IMR-90 (cell line): ENCODE data around the gene CFAP43. TPM values are rescaled to one million over a fixed set of nuclear protein-coding genes. Genes with fewer than 3 reads are reported as not detected.

Source experiments
- ATAC-seq: fragments of 200-7000 bp; cut with Tn5 transposase; 2 replicates; pipeline ENCODE4 v1.9.1; 2020; ENCODE audit warnings: low read depth, mild to moderate bottlenecking, moderate library complexity
- BruUV-seq: library from RNA; stranded (reverse); fragments of 400-500 nt; replicated peaks from 2 replicates; lab custom pipeline; 2021; lab: Mats Ljungman, UMichigan
- CTCF ChIA-PET: fragments of 300-600 bp; formaldehyde crosslinking; extraction: SDS; loops from one replicate; lab custom pipeline; 2021; ENCODE audit warnings: antibody characterized with exemption; lab: Yijun Ruan, JAX
- POLR2A ChIA-PET: fragments of 300-600 bp; sonication (Branson Sonifier 250); formaldehyde crosslinking; loops from one replicate; lab custom pipeline; 2022; ENCODE audit warnings: antibody characterized with exemption; ENCODE audit not compliant: unreplicated experiment; lab: Charles Lee
- DNase-seq: peaks from one replicate; pipeline ENCODE4 v3.0.0; 2013
- H2AFZ ChIP-seq: replicated peaks from 2 replicates; pipeline ENCODE3; 2013; ENCODE audit warnings: low read length, mild to moderate bottlenecking; ENCODE audit not compliant: poor library complexity
- H2AK5ac ChIP-seq: 2 replicates; pipeline ENCODE4 v1.6.1; 2013; ENCODE audit warnings: low read depth, low read length, inconsistent platforms
- H2AK9ac ChIP-seq: replicated peaks from 2 replicates; pipeline ENCODE3; 2013; ENCODE audit warnings: mild to moderate bottlenecking, low read depth, low read length, moderate library complexity; ENCODE audit not compliant: poor library complexity
- H2BK120ac ChIP-seq: 2 replicates; pipeline ENCODE4 v1.6.1; 2013; ENCODE audit warnings: low read depth, low read length, inconsistent platforms
- H2BK15ac ChIP-seq: 3 replicates; pipeline ENCODE4 v1.6.1; 2013; ENCODE audit warnings: low read depth, low read length, inconsistent platforms
- H2BK20ac ChIP-seq: 2 replicates; pipeline ENCODE4 v1.6.1; 2013; ENCODE audit warnings: low read depth, mild to moderate bottlenecking, inconsistent platforms, low read length, moderate library complexity
- H2BK5ac ChIP-seq: 2 replicates; pipeline ENCODE4 v1.6.1; 2013; ENCODE audit warnings: mild to moderate bottlenecking, low read depth, low read length, inconsistent platforms; ENCODE audit not compliant: poor library complexity, severe bottlenecking
- H3K14ac ChIP-seq: replicated peaks from 2 replicates; pipeline ENCODE4 v1.6.1; 2013; ENCODE audit warnings: low read depth, low read length, inconsistent platforms
- H3K18ac ChIP-seq: 2 replicates; pipeline ENCODE4 v1.6.1; 2013; ENCODE audit warnings: low read depth, low read length, control low read depth
- H3K23ac ChIP-seq: 2 replicates; pipeline ENCODE4 v1.6.1; 2013; ENCODE audit warnings: low read depth, low read length, inconsistent platforms
- H3K27ac ChIP-seq: 2 replicates; pipeline ENCODE4 v1.5.1; 2013; ENCODE audit warnings: mild to moderate bottlenecking, control low read depth, low read length; ENCODE audit not compliant: insufficient read depth
- H3K27me3 ChIP-seq: 2 replicates; pipeline ENCODE4 v1.6.1; 2013; ENCODE audit warnings: low read length; ENCODE audit not compliant: control insufficient read depth, insufficient read depth
- H3K36me3 ChIP-seq: 2 replicates; pipeline ENCODE4 v1.6.1; 2013; ENCODE audit warnings: low read length, mixed read lengths; ENCODE audit not compliant: control insufficient read depth, insufficient read depth
- H3K4ac ChIP-seq: 2 replicates; pipeline ENCODE4 v1.6.1; 2013; ENCODE audit warnings: low read depth, low read length, inconsistent platforms
- H3K4me1 ChIP-seq: 2 replicates; pipeline ENCODE4 v1.6.1; 2013; ENCODE audit warnings: low read length, mixed read lengths; ENCODE audit not compliant: control insufficient read depth, insufficient read depth
- H3K4me2 ChIP-seq: 2 replicates; pipeline ENCODE4 v1.6.1; 2013; ENCODE audit warnings: low read depth, mild to moderate bottlenecking, control low read depth, low read length, moderate library complexity
- H3K4me3 ChIP-seq: 2 replicates; pipeline ENCODE4 v1.5.1; 2013; ENCODE audit warnings: low read depth, mild to moderate bottlenecking, control low read depth, low read length, moderate library complexity; ENCODE audit not compliant: insufficient read depth
- H3K56ac ChIP-seq: 2 replicates; pipeline ENCODE4 v1.6.1; 2013; ENCODE audit warnings: low read length, inconsistent platforms; ENCODE audit not compliant: insufficient read depth; ENCODE audit errors: extremely low read depth
- H3K79me1 ChIP-seq, 2 experiments: 2 replicates each; pipeline ENCODE4 v1.6.1; 2013; ENCODE audit warnings: low read length in 2 of 2, inconsistent platforms in 1 of 2, low read depth in 1 of 2
- H3K9ac ChIP-seq: 2 replicates; pipeline ENCODE4 v1.6.1; 2013; ENCODE audit warnings: low read depth, low read length, control low read depth
- H3K9me1 ChIP-seq: 2 replicates; pipeline ENCODE4 v1.6.1; 2013; ENCODE audit warnings: low read length, inconsistent platforms; ENCODE audit not compliant: insufficient read depth
- H3K9me3 ChIP-seq: 2 replicates; pipeline ENCODE4 v1.6.1; 2013; ENCODE audit warnings: low read length; ENCODE audit not compliant: control insufficient read depth, insufficient read depth
- H4K20me1 ChIP-seq: 2 replicates; pipeline ENCODE4 v1.6.1; 2013; ENCODE audit warnings: low read length, inconsistent platforms; ENCODE audit not compliant: insufficient read depth
- H4K5ac ChIP-seq: 2 replicates; pipeline ENCODE4 v1.6.1; 2013; ENCODE audit warnings: mild to moderate bottlenecking, low read depth, low read length, control low read depth
- H4K8ac ChIP-seq, 2 experiments: 2 replicates each; pipeline ENCODE4 v1.6.1; 2013; ENCODE audit warnings: low read depth in 2 of 2, low read length in 2 of 2, control low read depth in 1 of 2, inconsistent platforms in 1 of 2
- H4K91ac ChIP-seq: 2 replicates; pipeline ENCODE4 v1.6.1; 2013; ENCODE audit warnings: low read depth, low read length, inconsistent platforms; ENCODE audit not compliant: insufficient read depth
- MXI1 ChIP-seq: IDR thresholded peaks from 2 replicates; pipeline ENCODE4 v1.6.1; 2012; ENCODE audit warnings: low read depth, mild to moderate bottlenecking, low read length, moderate library complexity, borderline replicate concordance
- POLR2A ChIP-seq: IDR thresholded peaks from 2 replicates; pipeline ENCODE4 v1.6.1; 2012; ENCODE audit warnings: mild to moderate bottlenecking, low read depth, low read length
- RFX5 ChIP-seq: IDR thresholded peaks from 2 replicates; pipeline ENCODE4 v1.8.0; 2012; ENCODE audit warnings: low read depth, mild to moderate bottlenecking, low read length, moderate library complexity
- WGBS, 2 experiments: methylation state at CpG; one replicate each; pipeline versions ENCODE4 v1.1.5 to v1.1.7; 2013; ENCODE audit warnings: missing lambda C conversion rate in 2 of 2; ENCODE audit not compliant: insufficient read length in 1 of 2; ENCODE audit errors: extremely low coverage in 2 of 2; 5-methylcytosine and 5-hydroxymethylcytosine counted together
- dilution Hi-C: fragments of 300-500 bp; cut with HindIII; formaldehyde crosslinking; loops from one replicate; pipeline ENCODE4 v1.14.3; 2018; ENCODE audit warnings: low sequenced_read_pairs; ENCODE audit not compliant: unreplicated experiment
- in situ Hi-C: fragments of 300-500 bp; cut with MboI; formaldehyde crosslinking; loops from 3 replicates; pipeline ENCODE4 v1.14.3; 2019; ENCODE audit warnings: low sequenced_read_pairs, inconsistent platforms, mixed read lengths
- intact Hi-C: fragments of 100-400 bp; cut with micrococcal nuclease; formaldehyde crosslinking; loops from 2 replicates; pipeline ENCODE4 v1.10.0; 2022
- polyA plus RNA-seq, 3 experiments: library from polyadenylated mRNA; depleted of rRNA; stranded (reverse); fragments of >200 nt; gene quantifications; 2 replicates each; pipeline ENCODE4 v1.2.3, GENCODE V29; 2012; ENCODE audit warnings: low replicate concordance in 1 of 3
- total RNA-seq: library from RNA; depleted of rRNA; stranded (reverse); fragments of >200 nt; gene quantifications from 2 replicates; pipeline ENCODE4 v1.2.3, GENCODE V29; 2012

The CFAP43 gene
- total and polyA plus RNA-seq, 2 of the 4 experiments (the other 2 are of a cell fraction) = under 0.01 to 0.05 TPM

- Histone ChIP-seq H3K18ac (no peak overlapping the region), H3K36me3 (peaks cover 29% of the 10 kb centered on the region), H2BK120ac (no peak overlapping the region), H3K23ac (no peak overlapping the region), H4K8ac (peak overlapping the region; percentile 46 to 67; a peak in 2 of 4 replicates), H2AFZ (no peak overlapping the region), H2AK9ac (no peak overlapping the region), H3K9me1 (no peaks in the 10 kb centered on the region), H4K91ac (no peak overlapping the region), H3K27me3 (no peaks in the 10 kb centered on the region), H3K9ac (no peak overlapping the region), H2BK15ac (no peak overlapping the region), H3K4ac (no peak overlapping the region), H3K4me3 (peak overlapping the region; percentile 55; the same call in 1 of the 2 replicates), H4K5ac (no peak overlapping the region), H2AK5ac (no peak overlapping the region), H3K27ac (no peak overlapping the region), H2BK20ac (no peak overlapping the region), H3K4me2 (peak overlapping the region; percentile 76), H3K9me3 (no peaks in the 10 kb centered on the region), H3K56ac (no peak overlapping the region), H3K14ac (no peak overlapping the region), H4K20me1 (peaks cover 12% of the 10 kb centered on the region; the same call in 1 of the 2 replicates), H2BK5ac (no peak overlapping the region), H3K79me1 (peaks cover 0 to 32% of the 10 kb centered on the region in 2 experiments; a peak in 3 of 4 replicates), H3K4me1 (no peaks in the 10 kb centered on the region)
- ChIA-PET CTCF (no interaction called here), POLR2A (no interaction called here)
- WGBS, 2 experiments = no CpG with 5 or more reads among the region's 14 CpGs
- BruUV-seq = no TSS peak
- dilution Hi-C loops = no loop called here
- ATAC-seq = no peak
- intact Hi-C loops = no loop called here
- DNase-seq = no peak
- TF ChIP-seq MXI1 = no peak
- TF ChIP-seq RFX5 = no peak
- TF ChIP-seq POLR2A = no peak
- in situ Hi-C loops = no loop called here
Observed at GRCh38 chr10:104267721-104268404, 35.7 kb upstream of the CFAP43 start.
